K562 (cell line): Measurements from ENCODE around the gene CLEC2L. TPM values are rescaled to one million over a fixed set of nuclear protein-coding genes. Genes with fewer than 3 reads are reported as not detected.

Experiments used
- ATAC-seq: fragments of 200-7000 bp; cut with Tn5 transposase; 3 replicates; pipeline ENCODE4 v1.9.1; 2020; ENCODE audit warnings: moderate library complexity
- BruUV-seq: library from RNA; stranded (reverse); fragments of 400-500 nt; replicated peaks from 2 replicates; lab custom pipeline; 2021; lab: Mats Ljungman, UMichigan
- CTCF ChIA-PET: fragments of 300-600 bp; formaldehyde crosslinking; extraction: SDS; loops from one replicate; lab custom pipeline; 2021; ENCODE audit warnings: low intra/inter-chr PET ratio; lab: Yijun Ruan, JAX
- POLR2A ChIA-PET: fragments of 300-600, 350-650 bp; sonication (Branson Sonifier 250); formaldehyde crosslinking; extraction: SDS; loops from one replicate; lab custom pipeline; 2021; ENCODE audit warnings: antibody characterized with exemption, inconsistent platforms; lab: Yijun Ruan, JAX
- DNase-seq, 4 experiments: peaks; one replicate each; pipeline versions ENCODE4 v3.0.0 to v3.0.0-alpha.2; 2011 to 2018; ENCODE audit warnings: low spot score in 3 of 4, mixed read lengths in 3 of 4; ENCODE audit errors: extremely low read depth in 1 of 4
- FAIRE-seq: peaks from 2 replicates; lab custom pipeline; 2011; peaks lifted over from hg19 to GRCh38; lab: Jason Lieb, UNC
- H2AFZ ChIP-seq: 2 replicates; pipeline ENCODE4 v1.6.0; 2011; ENCODE audit warnings: low read depth, low read length, control low read depth, inconsistent platforms
- H3K27ac ChIP-seq: fragments of 200-600 bp; 3 replicates; pipeline ENCODE4 v1.8.0; 2011; ENCODE audit warnings: low read depth, mild to moderate bottlenecking, control low read depth, inconsistent platforms, low read length, moderate library complexity, mixed read lengths; ENCODE audit errors: extremely low read depth
- H3K27me3 ChIP-seq, 2 experiments: fragments of 300-600 bp in 1 of 2; 2 replicates in 1 of 2; 3 replicates in 1 of 2; pipeline versions ENCODE4 v1.6.0 to v1.8.0; 2011; ENCODE audit warnings: inconsistent platforms in 2 of 2, low read length in 2 of 2, mild to moderate bottlenecking in 1 of 2, mixed read lengths in 1 of 2, moderate library complexity in 1 of 2; ENCODE audit not compliant: control insufficient read depth in 2 of 2, insufficient read depth in 2 of 2
- H3K36me3 ChIP-seq: fragments of 300-600 bp; 3 replicates; pipeline ENCODE4 v1.8.0; 2011; ENCODE audit warnings: mild to moderate bottlenecking, low read length, inconsistent platforms; ENCODE audit not compliant: control insufficient read depth, insufficient read depth
- H3K4me1 ChIP-seq, 2 experiments: fragments of 200-600 bp in 1 of 2; replicated peaks in 1 of 2; 2 replicates in 1 of 2; 3 replicates in 1 of 2; pipeline versions ENCODE4 v1.5.1 to v1.8.0; 2011; ENCODE audit warnings: inconsistent platforms in 2 of 2, low read length in 2 of 2, mild to moderate bottlenecking in 1 of 2, mixed read lengths in 1 of 2, moderate library complexity in 1 of 2; ENCODE audit not compliant: control insufficient read depth in 2 of 2, insufficient read depth in 2 of 2
- H3K4me2 ChIP-seq: 2 replicates; pipeline ENCODE4 v1.6.1; 2011; ENCODE audit warnings: low read length, control low read depth, inconsistent platforms, mixed read lengths; ENCODE audit not compliant: insufficient read depth
- H3K4me3 ChIP-seq: fragments of 200-600 bp; sonication (generic), shearing (Covaris generic); 2 replicates; pipeline ENCODE4 v1.5.1; 2016; ENCODE audit warnings: control low read depth, inconsistent platforms
- H3K79me2 ChIP-seq: fragments of 200-600 bp; 3 replicates; pipeline ENCODE4 v1.8.0; 2011; ENCODE audit warnings: low read length, inconsistent platforms; ENCODE audit not compliant: control insufficient read depth, insufficient read depth
- H3K9ac ChIP-seq, 2 experiments: 2 replicates each; pipeline versions ENCODE4 v1.6.0 to v1.6.1; 2011; ENCODE audit warnings: low read depth in 2 of 2, low read length in 2 of 2, control low read depth in 1 of 2, inconsistent platforms in 1 of 2, mild to moderate bottlenecking in 1 of 2, mixed read lengths in 1 of 2; ENCODE audit not compliant: insufficient read depth in 1 of 2
- H3K9me1 ChIP-seq: one replicate; pipeline ENCODE4 v1.6.0; 2011; ENCODE audit warnings: inconsistent platforms, mild to moderate bottlenecking, low read length, moderate library complexity; ENCODE audit not compliant: control insufficient read depth, insufficient read depth
- H3K9me3 ChIP-seq: replicated peaks from 2 replicates; pipeline ENCODE4 v1.5.1; 2011; ENCODE audit warnings: low read depth, low read length, inconsistent platforms; ENCODE audit not compliant: control insufficient read depth, insufficient read depth
- H4K20me1 ChIP-seq: replicated peaks from 2 replicates; pipeline ENCODE4 v1.6.1; 2011; ENCODE audit warnings: low read length, inconsistent platforms, mixed read lengths; ENCODE audit not compliant: control insufficient read depth, insufficient read depth
- CEBPG ChIP-seq, 3 experiments: fragments of 200-800 bp in 1 of 3; sonication (Bioruptor generic) in 1 of 3; sonication (generic) in 1 of 3; formaldehyde crosslinking in 1 of 3; IDR thresholded peaks in 2 of 3; conservative IDR thresholded peaks in 1 of 3; 2 replicates each; pipeline versions ENCODE4 v1.6.1 to v1.8.0; 2016 to 2022; ENCODE audit warnings: missing compliant biosample characterization in 2 of 3, missing genetic modification characterization in 2 of 3, mild to moderate bottlenecking in 1 of 3, missing genetic modification reagents in 1 of 3
- WGBS: fragments of 100-300 bp; shearing (Covaris generic); methylation state at CpG from one replicate; pipeline ENCODE4 v1.1.6; 2016; ENCODE audit warnings: low coverage, mixed read lengths; ENCODE audit not compliant: insufficient coverage; ENCODE audit errors: missing lambda C conversion rate; 5-methylcytosine and 5-hydroxymethylcytosine counted together
- in situ Hi-C: fragments of 300-500 bp; cut with MboI; formaldehyde crosslinking; loops from 4 replicates; pipeline ENCODE4 v1.15.0; 2018; ENCODE audit warnings: inconsistent platforms, mixed read lengths
- intact Hi-C: fragments of 100-400 bp; cut with micrococcal nuclease; formaldehyde crosslinking; loops from 2 replicates; pipeline ENCODE4 v1.14.2; 2022
- polyA plus RNA-seq, 8 experiments: library from polyadenylated mRNA; depleted of rRNA in 4 of 8; stranded (reverse) in 5 of 8; unstranded in 3 of 8; fragments of >200 nt; fragmentation: Nextera tagmentation in 2 of 8; fragmentation: Illumina TruSeq in 1 of 8; extraction: Ambion mirVana in 2 of 8; extraction: Trizol in 1 of 8; gene quantifications; 2 replicates each; pipeline versions ENCODE4 v1.2.1 to v1.2.3, GENCODE V29; 2011 to 2014; ENCODE audit warnings: inconsistent platforms in 1 of 8, missing spikeins in 1 of 8
- total RNA-seq, 7 experiments: library from RNA; depleted of rRNA in 6 of 7; stranded (reverse); fragments of >200 nt in 6 of 7; fragmentation: Illumina TruSeq in 2 of 7; extraction: Trizol in 2 of 7; gene quantifications; 2 replicates each; pipeline versions ENCODE4 v1.2.1 to v1.2.3, GENCODE V29; 2011 to 2021; ENCODE audit warnings: low replicate concordance in 1 of 7
- TF ChIP-seq, protein P1 (sequence below), 2 experiments: fragments of 450-650 bp in 1 of 2; sonication (generic) in 1 of 2; formaldehyde crosslinking in 1 of 2; IDR thresholded peaks in 1 of 2; conservative IDR thresholded peaks in 1 of 2; 2 replicates each; pipeline versions ENCODE4 v1.6.1 to v1.8.1; 2016 to 2023; ENCODE audit warnings: mild to moderate bottlenecking in 2 of 2, moderate library complexity in 2 of 2, inconsistent platforms in 1 of 2, missing genetic modification reagents in 1 of 2
- TF ChIP-seq, protein P2 (sequence below): fragments of 450-650 bp; IDR thresholded peaks from one replicate; pipeline ENCODE4 v1.6.1; 2018; ENCODE audit warnings: mild to moderate bottlenecking, moderate library complexity; ENCODE audit not compliant: partially characterized antibody

The CLEC2L gene
- total and polyA plus RNA-seq, 9 of the 15 experiments (the other 6 are each of a cell fraction or from before 2014, with no cell fraction given): 0.84 to 5.5 (median 1.8) TPM

DNA sequence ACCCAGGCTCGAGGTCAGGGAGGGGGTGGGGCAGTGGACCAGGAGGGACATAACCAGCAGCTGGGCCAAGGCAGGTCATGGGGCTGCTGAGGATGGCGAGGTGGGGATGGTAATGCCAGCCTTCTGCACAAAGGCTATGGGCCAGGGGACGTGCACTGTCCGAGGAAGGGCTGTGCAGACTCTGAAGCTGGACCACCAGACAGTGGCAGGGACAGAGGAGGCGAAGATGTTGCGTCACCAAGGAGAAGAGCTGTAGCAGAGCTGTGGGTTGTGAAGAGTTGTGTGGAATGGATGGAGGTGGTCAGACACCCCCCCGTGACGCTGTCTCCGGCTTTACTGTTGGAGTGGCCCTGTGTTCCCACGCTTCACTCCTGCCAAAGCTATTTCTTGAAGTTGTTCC, 1.8 kb downstream of the CLEC2L start:
- H3K27me3 ChIP-seq: peaks cover 44 to 68% of the 10 kb centered on the region in 2 experiments
- in situ Hi-C loops (no loop called here), intact Hi-C loops (no loop called here)
- no peaks in the 10 kb centered on the region; the same call in 1 of the 2 replicates for H3K9me3 ChIP-seq
- no peak overlapping the region for H2AFZ ChIP-seq
- CTCF ChIA-PET: no interaction called here
- DNase-seq (no peak), FAIRE-seq (no peak), ATAC-seq (no peak; the same call in 2 of the 3 replicates)
- peaks cover 5% of the 10 kb centered on the region; the same call in 1 of the 2 replicates for H4K20me1 ChIP-seq
- TF ChIP-seq, protein P1, sequence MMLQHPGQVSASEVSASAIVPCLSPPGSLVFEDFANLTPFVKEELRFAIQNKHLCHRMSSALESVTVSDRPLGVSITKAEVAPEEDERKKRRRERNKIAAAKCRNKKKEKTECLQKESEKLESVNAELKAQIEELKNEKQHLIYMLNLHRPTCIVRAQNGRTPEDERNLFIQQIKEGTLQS (IDR thresholded peaks at IDR 0.05): peak; percentile 42
- TF ChIP-seq, protein P1 (CRISPR knock-in tag; conservative IDR thresholded peaks at IDR 0.05): no peak
- TF ChIP-seq CEBPG (CRISPR knock-in tag; IDR thresholded peaks at IDR 0.05) (no peak), CEBPG (tag; conservative IDR thresholded peaks at IDR 0.05 in 1 of 2, IDR thresholded peaks at IDR 0.05 in 1 of 2) (peak in 1 of 2 experiments; percentile 29; a peak in 1 of 4 replicates)
- TF ChIP-seq, protein P2, sequence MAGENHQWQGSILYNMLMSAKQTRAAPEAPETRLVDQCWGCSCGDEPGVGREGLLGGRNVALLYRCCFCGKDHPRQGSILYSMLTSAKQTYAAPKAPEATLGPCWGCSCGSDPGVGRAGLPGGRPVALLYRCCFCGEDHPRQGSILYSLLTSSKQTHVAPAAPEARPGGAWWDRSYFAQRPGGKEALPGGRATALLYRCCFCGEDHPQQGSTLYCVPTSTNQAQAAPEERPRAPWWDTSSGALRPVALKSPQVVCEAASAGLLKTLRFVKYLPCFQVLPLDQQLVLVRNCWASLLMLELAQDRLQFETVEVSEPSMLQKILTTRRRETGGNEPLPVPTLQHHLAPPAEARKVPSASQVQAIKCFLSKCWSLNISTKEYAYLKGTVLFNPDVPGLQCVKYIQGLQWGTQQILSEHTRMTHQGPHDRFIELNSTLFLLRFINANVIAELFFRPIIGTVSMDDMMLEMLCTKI: no peak
- H3K4me1 ChIP-seq: peaks cover 0 to 15% of the 10 kb centered on the region in 2 experiments; a peak in 2 of 5 replicates
- H3K4me2 ChIP-seq: no peak overlapping the region
- no peaks in the 10 kb centered on the region for H3K79me2 ChIP-seq
- no peak overlapping the region for H3K27ac ChIP-seq
- no peaks in the 10 kb centered on the region for H3K36me3 ChIP-seq
- no TSS peak for BruUV-seq
- H3K9ac ChIP-seq: no peak overlapping the region
- WGBS: 2% methylated on average over 10 of the region's 10 CpGs
- POLR2A ChIA-PET: interaction anchor here (0.9 kb wide), 1 partner anchor 16 kb away, joined by 3 read pairs; no protein-coding TSS in a partner anchor
- no peaks in the 10 kb centered on the region for H3K9me1 ChIP-seq
- no peak overlapping the region for H3K4me3 ChIP-seq
